Right atrium auricular region (tissue), 2 donors: ENCODE results near the gene RAET1G. TPM values are rescaled to one million over a fixed set of nuclear protein-coding genes. Genes with fewer than 3 reads are reported as not detected.
A peak's percentile ranks its signal among the peaks of the same experiment; 100 is the strongest.
"Not testable (repeated sequence)": the region's sequence is repeated elsewhere in the genome, so short reads cannot be mapped to it uniquely, and the experiment has no call there.

ENCODE experiments used
- DNase-seq: peaks from one replicate; pipeline ENCODE4 v3.0.0-alpha.2; 2019; ENCODE audit warnings: low spot score
- H3K27ac ChIP-seq, 2 donors: fragments of 200-600 bp; sonication (generic); 1 replicate in 1 of 2; 2 replicates in 1 of 2; pipeline ENCODE4 v1.5.1; 2016 to 2019
- H3K27me3 ChIP-seq, 2 donors: fragments of 200-600 bp; sonication (generic); one replicate each; pipeline versions ENCODE4 v1.5.1 to v1.6.0; 2017 to 2019
- H3K36me3 ChIP-seq: fragments of 200-600 bp; sonication (generic); one replicate; pipeline ENCODE4 v1.5.1; 2016
- H3K4me1 ChIP-seq, 2 donors: fragments of 200-600 bp; sonication (generic); one replicate each; pipeline versions ENCODE4 v1.5.1 to v1.6.0; 2017 to 2019
- H3K4me3 ChIP-seq, 2 donors: fragments of 200-600 bp; sonication (generic); 1 replicate in 1 of 2; 2 replicates in 1 of 2; pipeline ENCODE4 v1.5.1; 2017 to 2019; ENCODE audit warnings: mild to moderate bottlenecking in 1 of 2, moderate library complexity in 1 of 2
- H3K9me3 ChIP-seq, 2 donors: fragments of 200-600 bp; sonication (generic); one replicate each; pipeline ENCODE4 v1.5.1; 2019
- CTCF ChIP-seq, 2 donors: fragments of 200-600 bp; sonication (generic); IDR thresholded peaks; one replicate each; pipeline ENCODE4 v1.5.1; 2019; ENCODE audit warnings: antibody characterized with exemption in 2 of 2
- total RNA-seq, 2 donors: library from RNA; depleted of rRNA; stranded (reverse); fragments of >200 nt; gene quantifications; one replicate each; pipeline ENCODE4 v1.1.0, GENCODE V29; 2016

RAET1G gene
- total RNA-seq, 2 donors from 2014 or later = 1.5 to 1.6 TPM

DNA sequence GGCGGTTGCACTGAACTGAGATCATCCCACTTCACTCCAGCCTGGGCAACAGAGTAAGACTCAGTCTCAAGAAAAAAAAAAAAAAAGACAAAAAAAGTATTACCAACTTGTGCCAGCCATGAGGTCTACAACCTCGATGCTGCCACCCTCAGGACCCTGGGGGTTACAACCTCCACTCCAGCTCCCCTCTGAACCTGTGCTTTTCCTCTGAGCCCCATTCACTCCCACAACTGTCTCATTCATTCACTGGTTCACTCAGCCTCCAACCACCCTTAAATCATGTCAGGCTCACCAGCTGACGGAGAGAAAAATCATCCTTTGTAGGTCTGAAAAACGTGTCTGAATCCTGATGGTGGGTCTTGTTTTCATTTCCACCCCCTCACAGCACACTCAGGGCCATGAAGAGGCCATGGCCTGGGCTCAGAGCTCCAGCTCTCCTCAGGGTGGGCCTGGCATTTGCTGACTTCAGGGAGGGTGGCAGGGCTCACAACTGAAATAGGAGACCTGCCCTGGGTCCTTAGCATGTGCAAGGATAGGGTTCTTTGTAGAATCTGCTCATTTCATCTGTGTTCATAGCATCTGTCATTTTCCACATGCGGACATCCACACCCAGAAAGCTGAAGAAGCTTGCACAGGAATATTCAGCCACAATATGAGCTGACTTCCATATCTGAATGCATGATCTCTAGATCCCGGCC lies 39.0 kb upstream of the RAET1G start:
- Histone ChIP-seq H3K36me3 (no peaks in the 10 kb centered on the region), H3K9me3 (no peaks in the 10 kb centered on the region), H3K27me3 (peaks cover 14 to 17% of the 10 kb centered on the region in 2 donors), H3K4me3 (no peak overlapping the region), H3K4me1 (peaks cover 0 to 20% of the 10 kb centered on the region in 2 donors), H3K27ac (no peak overlapping the region)
- peak; percentile 21 for DNase-seq
- TF ChIP-seq CTCF (IDR thresholded peaks at IDR 0.05) = peak in 1 of 2 donors; percentile 13

DNA sequence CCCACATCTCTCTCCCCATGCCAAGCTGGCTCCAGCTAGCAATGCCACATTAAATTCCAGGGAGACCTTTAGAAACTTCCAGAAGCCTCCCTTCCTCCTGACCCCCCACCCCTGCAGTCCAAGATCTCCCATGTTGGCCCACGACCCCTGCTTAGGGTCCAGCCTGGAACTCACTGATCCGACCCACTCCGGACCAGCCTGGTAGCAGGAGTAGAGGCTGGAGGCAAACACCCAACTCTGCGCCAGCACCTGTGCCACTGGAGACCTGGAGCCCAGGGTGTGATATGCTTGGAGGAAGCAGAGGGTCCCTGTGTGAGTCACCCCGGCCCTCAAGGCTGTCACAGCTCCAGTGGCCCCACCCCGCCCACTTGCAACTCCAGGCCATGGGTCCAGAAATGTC lies 37.6 kb upstream of the RAET1G start:
- peaks cover 0 to 20% of the 10 kb centered on the region in 2 donors for H3K4me1 ChIP-seq
- DNase-seq = peak; percentile 42
- no peak overlapping the region for H3K4me3 ChIP-seq
- H3K27ac ChIP-seq = no peak overlapping the region
- no peaks in the 10 kb centered on the region for H3K36me3 ChIP-seq
- no peaks in the 10 kb centered on the region for H3K9me3 ChIP-seq
- no peak for TF ChIP-seq CTCF (IDR thresholded peaks at IDR 0.05)
- peaks cover 14 to 19% of the 10 kb centered on the region in 2 donors for H3K27me3 ChIP-seq

DNA sequence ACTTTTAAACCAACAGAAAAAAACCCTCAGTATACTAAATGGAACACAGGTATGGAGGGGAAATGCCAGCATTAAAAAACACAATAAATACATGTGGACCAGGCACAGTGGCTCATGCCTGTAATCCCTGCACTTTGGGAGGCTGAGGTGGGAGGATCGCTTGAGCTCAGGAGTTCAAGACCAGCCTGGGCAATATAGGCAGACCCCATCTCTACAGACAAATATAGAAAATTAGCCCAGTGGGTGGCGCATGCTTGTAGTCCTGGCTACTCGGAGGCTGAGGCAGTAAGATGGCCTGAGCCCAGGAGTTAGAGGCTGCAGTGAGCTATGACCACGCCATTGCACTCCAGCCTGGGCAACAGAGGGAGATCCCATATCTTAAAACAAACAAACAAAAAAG lies 36.9 kb upstream of the RAET1G start:
- not testable (repeated sequence) for H3K9me3 ChIP-seq, H3K27ac ChIP-seq, H3K36me3 ChIP-seq, H3K4me3 ChIP-seq
- H3K27me3 ChIP-seq = peaks cover 9 to 16% of the 10 kb centered on the region in 2 donors
- peaks cover 0 to 13% of the 10 kb centered on the region in 2 donors for H3K4me1 ChIP-seq
- peak; percentile 18 for DNase-seq

GRCh38 chr6:149958124-149958523 lies 35.2 kb upstream of the RAET1G start:
- H3K27me3 ChIP-seq, DNase-seq: not testable (repeated sequence)

DNA sequence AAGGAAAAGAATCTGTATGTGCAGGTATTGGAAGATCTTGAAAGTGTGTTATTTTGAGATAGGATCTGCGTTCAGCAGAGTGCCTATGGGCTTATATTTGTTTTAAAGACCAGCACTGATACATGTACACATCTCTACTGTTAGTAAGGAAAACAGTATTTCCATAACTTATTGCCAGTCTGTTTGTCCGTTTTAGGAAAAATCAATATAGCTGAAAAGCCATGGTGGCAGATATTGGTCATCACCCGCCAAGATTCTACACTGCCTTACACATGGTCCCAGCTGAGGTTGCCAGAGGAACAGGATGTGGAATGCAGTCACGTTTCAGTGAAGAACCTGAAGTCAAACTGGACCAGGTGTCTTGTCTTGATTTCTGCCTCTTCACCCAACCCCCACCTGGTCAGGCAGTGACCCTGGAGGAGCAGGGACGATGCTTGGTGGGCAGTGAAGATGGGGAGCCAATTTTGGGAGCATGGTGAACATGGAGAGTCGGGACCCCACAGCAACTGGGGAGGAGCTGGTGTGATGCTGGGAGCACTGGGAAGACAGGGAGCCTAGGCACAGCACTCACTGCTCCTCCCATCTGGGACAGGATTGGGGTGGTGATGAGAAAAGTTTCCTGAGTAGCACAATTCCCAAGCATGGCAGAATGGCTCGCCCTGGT lies 32.9 kb upstream of the RAET1G start:
- H3K36me3 ChIP-seq, H3K4me1 ChIP-seq, H3K4me3 ChIP-seq, H3K27ac ChIP-seq, H3K9me3 ChIP-seq, DNase-seq: not testable (repeated sequence)
- H3K27me3 ChIP-seq = peaks cover 9 to 11% of the 10 kb centered on the region in 2 donors

More at GRCh38 chr6:149958124-149958523, 35.2 kb upstream of the RAET1G start:
- not testable (repeated sequence) for H3K4me1 ChIP-seq, H3K27ac ChIP-seq, H3K4me3 ChIP-seq, H3K9me3 ChIP-seq, H3K36me3 ChIP-seq

GRCh38 chr6:149954984-149955653 lies 32.2 kb upstream of the RAET1G start:
- not testable (repeated sequence) for H3K27ac ChIP-seq, H3K4me3 ChIP-seq, H3K9me3 ChIP-seq, H3K36me3 ChIP-seq, DNase-seq, H3K4me1 ChIP-seq
- peaks cover 9 to 11% of the 10 kb centered on the region in 2 donors for H3K27me3 ChIP-seq

- not testable (repeated sequence) for H3K9me3 ChIP-seq, H3K27ac ChIP-seq, H3K4me3 ChIP-seq, H3K36me3 ChIP-seq, DNase-seq, H3K4me1 ChIP-seq
- H3K27me3 ChIP-seq = peaks cover 9 to 11% of the 10 kb centered on the region in 2 donors
Measured at GRCh38 chr6:149954328-149954983, 31.5 kb upstream of the RAET1G start.

DNA sequence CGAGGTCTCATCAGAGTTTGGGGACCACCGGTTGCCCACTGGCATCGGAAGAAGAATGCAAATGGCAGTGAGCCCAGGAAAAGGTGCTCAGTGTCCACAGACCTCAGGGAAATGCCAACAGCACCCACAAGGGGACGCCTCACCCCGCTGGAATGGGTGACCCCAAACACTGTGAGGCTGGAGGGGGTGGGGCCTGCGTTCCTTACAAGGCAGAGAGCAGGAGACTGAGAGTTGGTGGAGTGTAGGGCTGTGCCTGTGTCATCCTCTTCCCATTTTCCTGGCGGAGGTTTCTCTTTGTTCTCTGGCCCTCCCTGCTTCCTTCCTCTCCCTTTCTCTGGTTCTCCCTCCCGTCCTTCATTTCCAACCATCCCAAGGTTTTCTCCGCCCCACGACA lies 31.0 kb upstream of the RAET1G start:
- H3K4me1 ChIP-seq, H3K36me3 ChIP-seq, DNase-seq, H3K4me3 ChIP-seq, H3K27ac ChIP-seq, H3K9me3 ChIP-seq: not testable (repeated sequence)
- peaks cover 9 to 11% of the 10 kb centered on the region in 2 donors for H3K27me3 ChIP-seq

GRCh38 chr6:149953390-149953789 lies 30.5 kb upstream of the RAET1G start:
- H3K4me3 ChIP-seq, H3K36me3 ChIP-seq, H3K4me1 ChIP-seq, H3K27ac ChIP-seq, H3K9me3 ChIP-seq: not testable (repeated sequence)
- peaks cover 9 to 11% of the 10 kb centered on the region in 2 donors for H3K27me3 ChIP-seq
- peak; percentile 18 for DNase-seq
